CD4-positive, alpha-beta T cell treated with Interleukin-15 for 1 hour (primary cell): ENCODE data around the gene KCNK10.
"Not testable (repeated sequence)": the region's sequence is repeated elsewhere in the genome, so short reads cannot be mapped to it uniquely, and the experiment has no call there.

ENCODE experiments used
- DNase-seq: peaks from one replicate; pipeline ENCODE4 v3.0.0-alpha.2; 2020

The KCNK10 gene

GRCh38 chr14:88264116-88264515 lies 59.0 kb downstream of the KCNK10 start:
- DNase-seq = no peak

GRCh38 chr14:88261302-88261701 lies 61.8 kb downstream of the KCNK10 start:
- DNase-seq = not testable (repeated sequence)

GRCh38 chr14:88258021-88258420 lies 65.0 kb downstream of the KCNK10 start:
- DNase-seq = no peak

- no peak for DNase-seq
These were observed 65.8 kb downstream of the KCNK10 start for GRCh38 chr14:88256997-88257950.

GRCh38 chr14:88255798-88256197 lies 67.3 kb downstream of the KCNK10 start:
- DNase-seq = no peak

GRCh38 chr14:88255196-88255595 lies 67.9 kb downstream of the KCNK10 start:
- DNase-seq = no peak

- DNase-seq = no peak
These were observed 70.6 kb downstream of the KCNK10 start for GRCh38 chr14:88252498-88252897.

GRCh38 chr14:88251650-88252049 lies 71.4 kb downstream of the KCNK10 start:
- no peak for DNase-seq

GRCh38 chr14:88249266-88249665 lies 73.8 kb downstream of the KCNK10 start:
- DNase-seq = no peak

- DNase-seq = no peak
These were observed 74.5 kb downstream of the KCNK10 start for GRCh38 chr14:88248606-88249005.

GRCh38 chr14:88247228-88247627 lies 75.8 kb downstream of the KCNK10 start:
- DNase-seq = no peak

GRCh38 chr14:88245321-88245720 lies 77.7 kb downstream of the KCNK10 start:
- DNase-seq = no peak

- no peak for DNase-seq
These were observed 79.1 kb downstream of the KCNK10 start for GRCh38 chr14:88243946-88244345.

- no peak for DNase-seq
These were observed 80.6 kb downstream of the KCNK10 start for GRCh38 chr14:88242446-88242845.

GRCh38 chr14:88241810-88242209 lies 81.3 kb downstream of the KCNK10 start:
- DNase-seq = no peak

GRCh38 chr14:88234442-88234841 lies 88.6 kb downstream of the KCNK10 start:
- DNase-seq = no peak

- no peak for DNase-seq
These were observed 89.2 kb downstream of the KCNK10 start for GRCh38 chr14:88233915-88234314.

GRCh38 chr14:88232771-88233170 lies 90.3 kb downstream of the KCNK10 start:
- no peak for DNase-seq

- DNase-seq = no peak
These were observed 91.5 kb downstream of the KCNK10 start for GRCh38 chr14:88231603-88232002.

GRCh38 chr14:88229428-88229827 lies 93.6 kb downstream of the KCNK10 start:
- no peak for DNase-seq

- DNase-seq = no peak
These were observed 94.4 kb downstream of the KCNK10 start for GRCh38 chr14:88228522-88229236.

- DNase-seq = no peak
These were observed 95.4 kb downstream of the KCNK10 start for GRCh38 chr14:88227693-88228092.

GRCh38 chr14:88225721-88226120 lies 97.3 kb downstream of the KCNK10 start:
- DNase-seq = no peak
